GM18873 (cell line): ENCODE results near the gene VN1R2.
"Not testable (repeated sequence)": the region's sequence is repeated elsewhere in the genome, so short reads cannot be mapped to it uniquely, and the experiment has no call there.

Source experiments
- ATAC-seq: cut with Tn5 transposase; IDR thresholded peaks from one replicate; pipeline ENCODE4 v1.9.1; 2021; ENCODE audit warnings: mild to moderate bottlenecking, moderate library complexity, moderate number of reproducible peaks; ENCODE audit not compliant: unreplicated experiment, low FRiP score

The VN1R2 gene, protein sequence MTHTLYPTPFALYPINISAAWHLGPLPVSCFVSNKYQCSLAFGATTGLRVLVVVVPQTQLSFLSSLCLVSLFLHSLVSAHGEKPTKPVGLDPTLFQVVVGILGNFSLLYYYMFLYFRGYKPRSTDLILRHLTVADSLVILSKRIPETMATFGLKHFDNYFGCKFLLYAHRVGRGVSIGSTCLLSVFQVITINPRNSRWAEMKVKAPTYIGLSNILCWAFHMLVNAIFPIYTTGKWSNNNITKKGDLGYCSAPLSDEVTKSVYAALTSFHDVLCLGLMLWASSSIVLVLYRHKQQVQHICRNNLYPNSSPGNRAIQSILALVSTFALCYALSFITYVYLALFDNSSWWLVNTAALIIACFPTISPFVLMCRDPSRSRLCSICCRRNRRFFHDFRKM

DNA sequence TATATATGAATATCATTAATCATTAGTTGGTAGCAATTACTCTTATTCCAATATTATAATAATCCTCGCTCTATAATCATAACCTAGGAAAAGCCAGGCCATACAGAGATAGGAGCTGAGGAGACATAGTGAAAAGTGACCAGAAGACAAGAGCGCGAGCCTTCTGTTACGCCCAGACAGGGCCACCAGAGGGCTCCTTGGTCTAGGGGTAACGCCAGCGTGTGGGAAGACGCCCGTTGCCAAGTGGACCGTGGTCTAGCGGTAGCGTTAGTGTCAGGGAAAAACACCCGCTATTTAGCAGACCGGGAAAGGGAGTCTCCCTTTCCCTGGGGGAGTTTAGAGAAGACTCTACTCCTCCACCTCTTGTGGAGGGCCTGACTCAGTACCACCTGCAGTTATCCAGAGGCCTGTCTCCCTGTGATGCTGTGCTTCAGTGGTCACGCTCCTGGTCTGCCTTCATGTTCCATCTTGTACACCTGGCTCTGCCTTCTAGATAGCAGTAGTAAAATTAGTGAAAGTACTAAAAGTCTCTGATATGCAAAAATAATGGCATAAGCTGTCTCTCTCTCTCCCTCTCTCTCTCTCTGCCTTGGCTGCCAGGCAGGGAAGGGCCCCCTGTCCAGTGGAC lies at the start of gene VN1R2:
TSS of gene VN1R2 (plus strand) at position 578 of the 628 bp plus-strand sequence. CDS start 84 bp downstream, outside the sequence.
- not testable (repeated sequence) for ATAC-seq

DNA sequence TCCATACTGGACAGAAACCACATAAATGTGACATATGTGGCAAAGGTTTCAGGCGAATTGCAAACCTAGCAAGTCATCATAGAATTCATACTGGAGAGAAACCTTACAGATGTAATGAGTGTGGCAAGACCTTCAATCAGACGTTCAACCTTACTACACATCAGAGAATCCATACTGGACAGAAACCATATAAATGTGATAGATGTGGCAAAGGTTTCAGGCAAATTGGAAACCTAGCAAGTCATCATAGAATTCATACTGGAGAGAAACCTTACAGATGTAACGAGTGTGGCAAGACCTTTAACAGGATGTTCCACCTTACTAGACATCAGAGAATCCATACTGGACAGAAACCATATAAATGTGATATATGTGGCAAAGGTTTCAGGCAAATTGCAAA lies 46.5 kb upstream of the VN1R2 start:
- not testable (repeated sequence) for ATAC-seq

DNA sequence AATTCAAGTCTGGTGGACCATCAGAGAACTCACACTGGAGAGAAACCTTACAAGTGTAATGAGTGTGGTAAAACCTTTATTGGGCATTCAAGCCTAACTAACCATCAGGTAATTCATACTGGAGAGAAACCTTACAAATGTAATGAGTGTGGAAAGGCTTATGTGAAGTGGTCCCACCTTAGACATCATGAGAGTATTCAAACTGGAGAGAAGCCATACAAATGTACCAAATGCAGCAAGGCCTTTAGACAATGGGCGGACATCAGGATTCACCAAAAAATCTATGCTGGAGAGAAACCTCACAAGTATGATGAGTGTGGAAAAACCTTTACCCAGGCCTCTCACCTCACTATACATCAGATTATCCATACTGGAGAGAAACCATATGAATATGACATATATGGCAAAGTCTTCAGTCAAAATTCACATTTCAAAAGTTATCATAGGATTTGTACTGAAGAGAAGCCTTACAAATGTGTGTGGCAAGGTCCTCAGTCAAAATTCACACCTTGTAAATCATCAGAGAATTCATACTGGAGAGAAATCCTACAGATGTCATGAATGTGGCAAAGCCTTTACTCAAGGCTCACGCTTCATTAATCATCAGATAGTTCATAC lies 45.3 kb upstream of the VN1R2 start:
- no peak for ATAC-seq

DNA sequence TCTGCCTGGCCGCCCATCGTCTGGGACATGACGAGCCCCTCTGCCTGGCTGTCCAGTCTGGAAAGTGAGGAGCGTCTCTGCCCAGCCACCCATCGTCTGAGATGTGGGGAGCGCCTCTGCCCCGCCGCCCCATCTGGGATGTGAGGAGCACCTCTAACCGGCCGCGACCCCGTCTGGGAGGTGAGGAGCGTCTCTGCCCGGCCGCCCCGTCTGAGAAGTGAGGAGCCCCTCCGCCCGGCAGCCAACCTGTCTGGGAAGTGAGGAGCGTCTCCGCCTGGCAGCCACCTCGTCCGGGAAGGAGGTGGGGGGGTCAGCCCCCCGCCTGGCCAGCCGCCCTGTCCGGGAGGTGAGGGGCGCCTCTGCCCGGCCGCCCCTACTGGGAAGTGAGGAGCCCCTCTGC lies 35.4 kb upstream of the VN1R2 start:
- not testable (repeated sequence) for ATAC-seq

DNA sequence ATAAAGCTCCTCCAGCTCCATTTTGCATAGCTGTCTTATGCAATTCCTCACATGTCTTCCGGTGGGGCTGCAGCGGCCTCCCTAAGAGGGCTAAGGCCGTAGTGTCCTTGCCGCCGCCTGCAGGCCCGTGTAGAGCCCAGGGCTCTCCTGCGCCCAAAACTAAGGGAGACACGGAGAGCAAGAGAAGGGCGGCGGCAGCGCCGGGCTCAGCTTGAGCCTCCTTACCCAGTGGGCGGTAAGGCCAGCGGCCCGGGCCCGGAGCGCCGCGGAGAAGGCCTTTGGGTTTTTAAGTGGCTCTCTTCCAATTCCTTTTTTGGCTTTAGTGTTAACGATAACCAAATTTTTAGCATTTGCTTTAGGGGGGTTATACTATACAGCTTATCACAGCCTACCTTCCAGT lies 33.5 kb upstream of the VN1R2 start:
- no peak for ATAC-seq

DNA sequence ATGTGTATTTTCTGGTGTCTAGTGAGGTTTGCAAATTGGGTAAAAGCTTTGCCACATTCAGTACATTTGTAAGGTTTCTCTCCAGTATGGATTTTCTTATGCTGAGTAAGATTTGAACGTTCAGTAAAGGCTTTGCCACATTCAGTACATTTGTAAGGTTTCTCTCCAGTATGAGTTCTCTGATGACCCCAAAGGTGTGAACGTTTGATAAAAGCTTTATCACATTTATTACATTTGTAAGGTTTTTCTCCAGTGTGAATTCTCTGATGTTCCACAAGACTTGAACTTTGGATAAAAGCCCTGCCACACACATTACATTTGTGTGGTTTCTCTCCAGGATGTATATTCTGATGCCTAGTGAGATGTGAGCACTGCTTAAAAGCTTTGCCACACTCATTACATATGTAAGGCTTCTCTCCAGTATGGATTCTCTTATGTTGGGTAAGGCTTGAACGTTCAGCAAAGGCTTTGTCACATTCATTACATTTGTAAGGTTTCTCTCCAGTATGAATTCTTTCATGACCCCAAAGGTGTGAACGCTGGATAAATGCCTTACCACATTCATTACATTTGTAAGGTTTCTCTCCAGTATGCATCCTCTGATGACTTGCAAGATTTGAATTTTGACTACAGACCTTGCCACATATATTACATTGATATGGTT lies 20.8 kb upstream of the VN1R2 start:
- no peak for ATAC-seq

DNA sequence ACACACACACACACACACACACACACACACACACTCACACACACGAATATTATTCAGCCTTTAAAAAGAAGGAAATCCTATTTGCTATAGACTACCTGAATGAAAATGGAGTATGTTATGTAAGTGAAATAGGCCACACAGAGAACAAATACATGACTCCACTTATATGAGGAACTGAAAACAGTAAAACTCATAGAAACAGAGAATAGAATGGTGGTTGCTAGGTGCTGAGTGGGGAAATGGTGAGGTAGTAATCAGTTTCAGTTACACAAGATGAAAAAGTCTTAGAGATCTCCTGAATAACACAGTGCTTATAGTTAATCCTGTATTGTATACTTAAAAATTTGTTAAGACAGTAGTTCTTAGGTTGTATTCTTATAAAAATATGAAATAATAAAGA lies 11.6 kb upstream of the VN1R2 start:
- no peak for ATAC-seq

DNA sequence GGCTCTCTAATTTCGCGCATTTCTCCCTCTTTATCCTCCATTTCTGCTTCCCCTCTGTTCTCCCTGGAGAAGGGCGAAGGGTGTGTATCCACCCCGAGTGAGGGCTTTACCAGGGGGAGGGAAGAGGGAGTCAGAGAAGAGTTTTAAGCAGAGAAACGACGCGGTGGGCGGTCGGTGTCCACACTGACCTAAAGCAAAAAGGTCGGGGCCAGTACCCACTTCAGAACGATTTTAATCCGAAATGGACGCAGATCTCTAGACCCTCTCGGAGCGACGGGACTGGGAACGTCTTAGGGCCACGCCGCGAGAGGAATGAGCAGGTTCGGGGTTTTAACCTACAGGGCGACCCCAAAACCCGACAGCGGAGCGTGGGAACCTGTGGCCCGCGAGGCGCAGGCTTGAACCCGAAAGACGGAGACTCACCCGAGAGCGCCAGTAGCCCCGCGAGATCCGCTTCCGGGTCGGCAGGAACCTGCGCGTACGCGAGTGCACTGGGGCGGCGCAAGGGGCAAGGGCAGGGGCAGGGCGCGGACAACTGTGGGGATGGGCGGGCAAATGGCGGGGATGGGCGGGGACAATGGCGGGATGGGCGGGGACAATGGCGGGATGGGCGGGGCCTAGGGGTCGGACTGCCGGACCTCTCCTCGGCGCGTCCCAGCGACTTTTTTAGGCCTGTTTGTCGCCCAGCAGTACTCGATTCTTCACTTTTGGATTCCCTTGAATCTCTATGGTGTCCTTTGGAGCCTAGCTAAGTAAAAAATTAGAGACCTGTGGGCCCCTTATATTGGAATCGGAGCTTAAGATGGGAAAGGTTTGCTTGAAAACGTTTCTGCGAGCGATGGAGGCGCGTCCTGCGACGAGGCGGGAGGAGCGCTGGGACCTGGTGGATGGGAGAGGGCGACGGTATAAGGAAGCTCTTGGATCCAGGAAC lies 3.4 kb upstream of the VN1R2 start, which contains the start of gene ZNF677:
TSS of gene ZNF677 (minus strand) at position 463 of the 931 bp plus-strand sequence. CDS start 3,323 bp downstream, outside the sequence.
- ATAC-seq = no peak

DNA sequence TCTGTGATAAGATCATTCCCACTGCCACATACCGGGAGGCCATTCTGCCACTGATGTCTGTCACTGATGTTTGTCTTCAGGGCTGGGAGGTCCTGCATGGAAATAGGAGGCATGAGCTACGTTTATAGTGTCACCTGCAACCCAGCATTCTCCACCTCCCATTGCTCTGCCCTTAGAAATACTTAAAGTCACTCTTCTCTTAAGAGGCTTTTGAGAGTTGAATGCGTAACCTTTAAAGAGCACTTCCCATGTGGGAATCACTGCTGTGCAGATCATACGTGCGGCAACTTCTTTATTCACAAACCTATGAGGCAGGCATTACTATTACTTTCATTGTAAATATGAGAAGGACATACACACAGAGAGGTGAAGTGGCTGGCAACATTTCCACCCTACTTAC lies 9.5 kb downstream of the VN1R2 start, which contains the start of gene VN1R4:
TSS of gene VN1R4 (minus strand) at position 101 of the 400 bp plus-strand sequence. CDS start at position 43, 58 bp downstream.
- not testable (repeated sequence) for ATAC-seq

DNA sequence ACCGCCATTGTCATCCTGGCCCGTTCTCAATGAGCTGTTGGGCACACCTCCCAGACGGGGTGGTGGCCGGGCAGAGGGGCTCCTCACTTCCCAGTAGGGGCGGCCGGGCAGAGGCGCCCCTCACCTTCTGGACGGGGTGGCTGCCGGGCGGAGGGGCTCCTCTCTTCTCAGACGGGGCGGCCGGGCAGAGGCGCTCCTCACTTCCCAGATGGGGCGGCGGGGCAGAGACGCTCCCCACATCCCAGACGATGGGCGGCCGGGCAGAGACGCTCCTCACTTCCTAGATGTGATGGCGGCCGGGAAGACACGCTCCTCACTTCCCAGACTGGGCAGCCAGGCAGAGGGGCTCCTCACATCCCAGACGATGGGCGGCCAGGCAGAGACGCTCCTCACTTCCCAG lies 11.8 kb downstream of the VN1R2 start:
- ATAC-seq = not testable (repeated sequence)

DNA sequence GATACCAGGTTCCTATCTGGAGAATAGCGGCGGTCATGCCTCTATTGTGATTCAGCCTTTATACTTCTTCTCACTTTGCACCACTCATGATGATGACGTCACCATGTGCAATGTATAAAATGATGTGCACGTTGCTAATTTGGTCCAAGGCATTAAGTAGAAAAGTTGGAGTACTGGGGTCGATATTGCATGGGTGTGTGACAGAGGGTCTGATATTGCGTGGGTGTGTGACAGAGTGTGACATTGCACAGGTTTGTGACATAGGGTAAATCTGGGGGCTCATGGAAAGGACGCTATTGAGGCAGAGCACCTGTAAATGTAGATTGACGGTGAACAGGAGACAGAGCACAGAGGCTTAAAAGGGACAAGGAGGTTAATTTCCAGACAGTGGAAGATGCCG lies 14.0 kb downstream of the VN1R2 start:
- no peak for ATAC-seq

DNA sequence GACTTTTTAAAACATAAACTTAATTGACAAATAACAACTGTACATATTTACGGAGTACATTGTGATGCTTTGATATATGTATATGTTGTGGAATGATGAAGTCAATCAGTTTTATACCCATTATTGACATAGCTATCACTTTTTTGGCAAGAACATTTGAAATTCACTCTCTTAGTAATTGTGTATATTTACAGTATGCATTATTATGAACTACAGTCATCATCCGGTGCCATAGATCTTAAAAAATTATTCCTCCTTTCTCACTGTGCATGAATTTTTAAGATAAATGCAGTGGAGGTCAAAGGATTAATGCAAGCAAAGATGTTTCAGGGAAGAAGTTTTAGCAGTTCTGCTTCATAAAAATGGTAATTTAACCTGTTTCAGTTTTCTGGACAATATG lies 17.4 kb downstream of the VN1R2 start:
- no peak for ATAC-seq

DNA sequence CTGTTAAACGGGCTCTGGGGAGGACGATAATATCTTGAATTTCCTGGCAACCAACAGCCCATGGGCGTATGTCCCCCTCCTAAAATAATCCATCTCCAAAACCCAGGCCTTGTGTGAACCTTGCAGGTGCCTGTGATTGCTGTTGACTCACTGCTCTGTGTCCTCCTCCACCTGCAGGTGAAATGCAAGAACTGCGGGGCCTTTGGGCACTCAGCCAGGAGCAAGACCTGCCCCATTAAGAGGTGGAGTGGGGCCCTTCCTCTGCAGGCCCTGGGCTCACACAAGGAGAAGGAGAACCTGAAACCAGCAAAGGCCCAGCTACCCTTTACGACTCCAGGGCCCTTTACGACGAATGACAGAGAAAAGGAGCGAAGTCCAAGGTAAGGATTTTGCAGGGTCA lies 23.9 kb downstream of the VN1R2 start:
- ATAC-seq = not testable (repeated sequence)

DNA sequence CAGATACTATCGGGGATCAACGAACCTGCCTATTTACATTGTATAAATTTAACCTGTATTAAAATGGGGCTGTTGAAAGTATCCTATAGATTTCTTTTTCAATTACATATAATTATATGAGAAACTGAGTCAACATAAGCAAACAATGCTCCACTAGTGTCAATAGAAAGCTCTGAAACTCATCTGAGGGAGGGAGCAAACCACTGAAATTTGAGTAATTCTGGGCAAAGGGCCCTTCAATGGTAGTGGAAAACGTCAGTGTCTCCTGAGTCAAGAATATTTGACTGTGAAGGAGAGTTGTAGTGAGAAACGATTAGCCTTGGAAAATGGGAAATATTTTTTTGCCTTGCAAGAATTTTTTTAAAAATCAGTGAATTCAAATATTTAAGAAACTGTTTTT lies 27.0 kb downstream of the VN1R2 start:
- no peak for ATAC-seq

DNA sequence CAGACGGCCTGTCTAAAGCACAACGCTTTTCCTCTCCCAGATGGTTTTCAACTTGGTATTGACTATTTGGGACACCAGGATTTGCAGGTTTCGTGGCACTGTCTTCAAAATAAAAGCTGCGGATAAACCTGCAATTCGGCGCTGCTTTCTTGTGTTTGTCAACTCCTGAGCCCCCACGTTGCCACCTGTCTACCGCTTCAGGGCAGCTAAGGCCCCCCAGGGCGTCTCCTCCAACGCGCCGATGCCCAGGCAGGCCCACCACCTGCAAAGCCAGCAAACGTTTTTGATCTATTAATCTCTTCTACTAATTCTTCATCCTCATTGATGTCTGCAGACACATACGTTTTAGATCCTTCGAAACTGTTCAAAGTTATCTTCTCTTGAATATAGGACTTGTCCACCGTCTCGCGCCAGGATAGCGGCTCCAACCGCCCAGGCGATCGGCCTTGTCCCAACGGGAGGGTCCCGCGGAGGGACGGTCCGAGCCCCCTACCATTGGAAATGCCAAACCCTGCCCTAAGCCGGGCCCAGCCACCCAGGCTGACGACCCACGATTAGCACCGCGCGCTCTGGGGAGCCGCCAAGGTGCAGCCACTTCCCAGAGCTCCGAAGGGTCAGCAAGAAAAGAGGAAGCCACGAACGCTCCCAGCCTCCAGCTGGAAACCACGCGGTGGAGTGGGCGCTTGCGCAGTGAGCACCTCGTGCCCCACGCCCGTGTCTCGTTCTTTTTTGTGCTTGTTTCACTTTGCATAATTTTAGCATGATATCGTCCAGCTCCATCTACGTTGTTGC lies 32.9 kb downstream of the VN1R2 start:
- ATAC-seq = no peak

DNA sequence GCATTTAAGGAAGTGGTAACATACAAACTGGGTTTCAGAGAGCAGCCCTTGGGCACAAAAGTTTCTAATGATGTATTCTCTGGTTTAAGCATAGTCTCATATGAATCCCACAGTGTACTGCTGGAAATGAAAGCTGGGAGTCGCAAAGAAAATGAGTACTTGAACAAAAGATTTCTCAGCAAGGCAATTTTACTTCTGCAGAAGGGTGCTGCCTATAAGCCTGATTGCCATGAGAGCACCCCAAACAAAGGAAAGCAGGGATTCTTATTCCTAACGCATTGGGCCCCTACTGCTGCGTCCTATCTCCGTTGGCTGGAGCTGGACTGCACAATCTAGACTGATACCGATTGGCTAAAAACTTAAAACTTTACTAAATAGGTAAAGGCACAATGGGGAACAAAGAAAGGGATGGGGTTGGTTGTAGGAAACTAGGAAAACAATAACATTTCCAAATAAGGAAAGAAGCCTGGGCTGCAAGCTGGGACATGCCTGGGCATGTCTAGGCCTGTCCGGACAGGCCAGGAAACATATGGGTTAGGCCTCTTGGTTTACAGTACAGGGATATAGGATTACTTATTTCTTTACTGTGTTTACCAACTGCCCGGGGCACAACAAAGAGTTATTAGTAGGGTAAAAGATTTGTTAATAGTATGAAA lies 36.8 kb downstream of the VN1R2 start:
- no peak for ATAC-seq

DNA sequence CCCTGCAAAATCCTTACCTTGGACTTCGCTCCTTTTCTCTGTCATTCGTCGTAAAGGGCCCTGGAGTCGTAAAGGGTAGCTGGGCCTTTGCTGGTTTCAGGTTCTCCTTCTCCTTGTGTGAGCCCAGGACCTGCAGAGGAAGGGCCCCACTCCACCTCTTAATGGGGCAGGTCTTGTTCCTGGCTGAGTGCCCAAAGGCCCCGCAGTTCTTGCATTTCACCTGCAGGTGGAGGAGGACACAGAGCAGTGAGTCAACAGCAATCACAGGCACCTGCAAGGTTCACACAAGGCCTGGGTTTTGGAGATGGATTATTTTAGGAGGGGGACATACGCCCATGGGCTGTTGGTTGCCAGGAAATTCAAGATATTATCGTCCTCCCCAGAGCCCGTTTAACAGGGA lies 43.2 kb downstream of the VN1R2 start:
- not testable (repeated sequence) for ATAC-seq

DNA sequence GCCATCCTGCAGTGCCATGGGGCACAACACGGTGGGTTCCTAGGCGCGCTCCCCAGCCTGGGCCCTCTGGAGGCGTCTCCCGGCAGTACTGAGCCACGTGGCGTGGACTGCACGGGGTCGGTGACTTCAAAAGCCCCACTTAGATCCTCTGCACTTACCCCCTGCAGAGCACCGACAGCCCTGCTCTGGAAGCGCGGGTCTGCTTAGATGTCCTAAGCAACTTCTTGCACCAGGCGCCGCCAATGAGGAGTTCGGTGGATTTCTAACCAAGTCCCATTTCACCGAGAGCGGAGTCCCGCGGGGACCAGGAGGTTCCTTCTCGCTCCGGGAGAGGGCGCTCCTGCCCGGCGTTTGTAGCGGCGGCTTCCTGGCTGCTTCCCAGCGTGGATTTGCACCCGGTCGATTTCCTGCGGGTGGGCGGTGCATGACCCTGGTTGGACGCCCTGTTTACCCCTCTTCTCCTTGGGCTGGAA lies 50.3 kb downstream of the VN1R2 start:
- no peak for ATAC-seq
